A673 (cell line): ENCODE measurements around the gene MYO1E.

Source experiments
- CTCF ChIP-seq: fragments of 300-800, 200-600 bp; sonication (generic); conservative IDR thresholded peaks from 2 replicates; pipeline ENCODE4 v1.5.1; 2017; ENCODE audit warnings: low read depth, mild to moderate bottlenecking, antibody characterized with exemption, low read length, moderate library complexity, mixed read lengths
- EZH2 ChIP-seq: fragments of 200-600 bp; sonication (generic); IDR thresholded peaks from 2 replicates; pipeline ENCODE4 v1.6.1; 2017; ENCODE audit warnings: borderline replicate concordance, low read depth, mild to moderate bottlenecking, mixed read lengths, antibody characterized with exemption, low read length; ENCODE audit not compliant: poor library complexity, severe bottlenecking

- TF ChIP-seq CTCF (no peak), EZH2 (no peak)
These were observed 77.2 kb downstream of the MYO1E start for GRCh38 chr15:59295261-59296001.
